Measurements from ENCODE around the gene PACSIN1. TPM values are rescaled to one million over a fixed set of nuclear protein-coding genes. Genes with fewer than 3 reads are reported as not detected.

Gene PACSIN1
- total and polyA plus RNA-seq, 2 donors (not counting 3 experiments of a cell fraction or from before 2014, with no cell fraction given), result 0.03 TPM; not detected in 1

GRCh38 chr6:34536251-34536958 is 70.5 kb downstream of the PACSIN1 start:
- no peak for FAIRE-seq
- CTCF ChIA-PET, result interaction anchor here (1.3 kb wide), 1 partner anchor 11 kb away, joined by 3 read pairs; no protein-coding TSS in a partner anchor

More at GRCh38 chr6:34536251-34536958, 70.5 kb downstream of the PACSIN1 start:
- Histone ChIP-seq H2AFZ (ENCODE audit: low read depth, low read length) (no peak overlapping the region), H3K9me1 (replicated peaks; ENCODE audit: control insufficient read depth, extremely low read depth, insufficient read depth, low read length) (no peaks in the 10 kb centered on the region), H3K9me3 (replicated peaks; ENCODE audit: control insufficient read depth, insufficient read depth, low read length) (no peaks in the 10 kb centered on the region), H3K4me3 (replicated peaks in 1 of 3; ENCODE audit: insufficient read depth in 1 of 3, low read depth in 1 of 3, low read length in 3 of 3) (no peak overlapping the region), H4K20me1 (replicated peaks; ENCODE audit: control insufficient read depth, extremely low read depth, insufficient read depth, low read length) (no peaks in the 10 kb centered on the region), H3K4me1 (ENCODE audit: control insufficient read depth, extremely low read depth, insufficient read depth, low read length) (no peaks in the 10 kb centered on the region), H3K27me3 (ENCODE audit: control insufficient read depth in 2 of 2, insufficient read depth in 2 of 2, low read length in 2 of 2) (no peaks in the 10 kb centered on the region), H3K27ac (ENCODE audit: insufficient read depth, low read depth, low read length) (no peak overlapping the region), H3K4me2 (ENCODE audit: insufficient read depth, low read length) (no peak overlapping the region), H3K9ac (replicated peaks; ENCODE audit: extremely low read depth, insufficient read depth, low read length) (no peak overlapping the region), H3K36me3 (ENCODE audit: control insufficient read depth in 2 of 2, extremely low read depth in 1 of 2, insufficient read depth in 2 of 2, low read length in 2 of 2) (no peaks in the 10 kb centered on the region), H3K79me2 (ENCODE audit: control insufficient read depth, insufficient read depth, low read length) (no peaks in the 10 kb centered on the region)
- POLR2A ChIA-PET, result no interaction called here
- BruUV-seq (replicated peaks), result no TSS peak
- DNase-seq (ENCODE audit: low read depth, low spot score), result no peak
- intact Hi-C loops (cut with micrococcal nuclease) (no loop called here), dilution Hi-C loops (cut with MboI; ENCODE audit: extremely low pct_ligation_motif_present, low sequenced_read_pairs) (no loop called here)
- no peak for TF ChIP-seq CTCF (IDR thresholded peaks at IDR 0.05; ENCODE audit: extremely low read depth in 1 of 2, insufficient read depth in 1 of 2, low read depth in 1 of 2, low read length in 2 of 2)
- no peak for TF ChIP-seq EZH2 (IDR thresholded peaks at IDR 0.05; ENCODE audit: borderline replicate concordance, low read depth, low read length, severe bottlenecking)
- no peak for TF ChIP-seq POLR2A (IDR thresholded peaks at IDR 0.05; ENCODE audit: low read depth, low read length)
- TF ChIP-seq MAX (IDR thresholded peaks at IDR 0.05; ENCODE audit: insufficient read depth, insufficient read length), result no peak
- no peak for TF ChIP-seq JUN (IDR thresholded peaks at IDR 0.05; ENCODE audit: borderline replicate concordance, insufficient read depth, insufficient read length, low read depth)
- TF ChIP-seq POLR2AphosphoS5 (IDR thresholded peaks at IDR 0.05; ENCODE audit: insufficient read depth, low read depth, low read length), result no peak
- no peak for TF ChIP-seq FOS (IDR thresholded peaks at IDR 0.05; ENCODE audit: borderline replicate concordance, insufficient read depth, low read length)
- TF ChIP-seq GATA2 (IDR thresholded peaks at IDR 0.05; ENCODE audit: insufficient read depth, insufficient read length, low read depth, low read length), result no peak
- no peak for TF ChIP-seq MYC (IDR thresholded peaks at IDR 0.05; ENCODE audit: low read depth, low read length)

Data from endothelial cell of umbilical vein (primary cell).